Endothelial cell of umbilical vein (primary cell): ENCODE data around the gene WFIKKN1. TPM values are rescaled to one million over a fixed set of nuclear protein-coding genes. Genes with fewer than 3 reads are reported as not detected.

Experiments
- BruUV-seq: library from RNA; stranded (reverse); fragments of 400-500 nt; replicated peaks from 2 replicates; lab custom pipeline; 2021; lab: Mats Ljungman, UMichigan
- CTCF ChIA-PET: fragments of 300-600, 350-600 bp; sonication (Branson Sonifier 250); formaldehyde crosslinking; loops from one replicate; lab custom pipeline; 2021; ENCODE audit warnings: antibody characterized with exemption, inconsistent platforms; lab: Charles Lee
- POLR2A ChIA-PET: fragments of 300-600, 350-600 bp; sonication (Branson Sonifier 250); formaldehyde crosslinking; loops from one replicate; lab custom pipeline; 2021; ENCODE audit warnings: antibody characterized with exemption, inconsistent platforms; lab: Charles Lee
- DNase-seq: peaks from one replicate; pipeline ENCODE4 v3.0.0-alpha.2; 2011; ENCODE audit warnings: low read depth, low spot score
- FAIRE-seq: peaks from 2 replicates; lab custom pipeline; 2011; peaks lifted over from hg19 to GRCh38; lab: Jason Lieb, UNC
- H2AFZ ChIP-seq: 2 replicates; pipeline ENCODE4 v1.6.0; 2012; ENCODE audit warnings: low read depth, low read length, control low read depth, inconsistent platforms
- H3K27ac ChIP-seq: 2 replicates; pipeline ENCODE4 v1.5.1; 2011; ENCODE audit warnings: low read depth, mild to moderate bottlenecking, control low read depth, low read length, moderate library complexity; ENCODE audit not compliant: insufficient read depth
- H3K27me3 ChIP-seq, 2 experiments: 2 replicates each; pipeline versions ENCODE4 v1.6.0 to v1.6.1; 2011; ENCODE audit warnings: low read length in 2 of 2, mixed read lengths in 1 of 2; ENCODE audit not compliant: control insufficient read depth in 2 of 2, insufficient read depth in 2 of 2
- H3K36me3 ChIP-seq, 2 experiments: 2 replicates in 1 of 2; 3 replicates in 1 of 2; pipeline ENCODE4 v1.5.1; 2011; ENCODE audit warnings: low read length in 2 of 2, mild to moderate bottlenecking in 1 of 2, moderate library complexity in 1 of 2; ENCODE audit not compliant: control insufficient read depth in 2 of 2, insufficient read depth in 2 of 2; ENCODE audit errors: extremely low read depth in 1 of 2
- H3K4me1 ChIP-seq: 3 replicates; pipeline ENCODE4 v1.5.1; 2011; ENCODE audit warnings: mild to moderate bottlenecking, low read length; ENCODE audit not compliant: control insufficient read depth, insufficient read depth; ENCODE audit errors: extremely low read depth
- H3K4me2 ChIP-seq: 2 replicates; pipeline ENCODE4 v1.6.1; 2011; ENCODE audit warnings: low read length, control low read depth, mixed read lengths; ENCODE audit not compliant: insufficient read depth
- H3K4me3 ChIP-seq, 3 experiments: fragments of 200-600 bp in 1 of 3; sonication (generic), shearing (Covaris generic) in 1 of 3; replicated peaks in 1 of 3; 2 replicates each; pipeline ENCODE4 v1.5.1; 2011 to 2016; ENCODE audit warnings: control low read depth in 3 of 3, low read length in 3 of 3, mild to moderate bottlenecking in 2 of 3, inconsistent platforms in 1 of 3, low read depth in 1 of 3, moderate library complexity in 1 of 3; ENCODE audit not compliant: insufficient read depth in 1 of 3
- H3K79me2 ChIP-seq: 2 replicates; pipeline ENCODE4 v1.6.0; 2012; ENCODE audit warnings: low read length, inconsistent platforms; ENCODE audit not compliant: control insufficient read depth, insufficient read depth
- H3K9ac ChIP-seq: replicated peaks from 2 replicates; pipeline ENCODE3; 2011; ENCODE audit warnings: low read length, control low read depth; ENCODE audit not compliant: insufficient read depth; ENCODE audit errors: extremely low read depth
- H3K9me1 ChIP-seq: replicated peaks from 3 replicates; pipeline ENCODE4 v1.6.0; 2011; ENCODE audit warnings: mild to moderate bottlenecking, low read length; ENCODE audit not compliant: control insufficient read depth, insufficient read depth; ENCODE audit errors: extremely low read depth
- H3K9me3 ChIP-seq: replicated peaks from 2 replicates; pipeline ENCODE4 v1.5.1; 2012; ENCODE audit warnings: low read length, inconsistent platforms; ENCODE audit not compliant: control insufficient read depth, insufficient read depth
- H4K20me1 ChIP-seq: replicated peaks from 2 replicates; pipeline ENCODE3; 2011; ENCODE audit warnings: mild to moderate bottlenecking, low read length; ENCODE audit not compliant: control insufficient read depth, insufficient read depth; ENCODE audit errors: extremely low read depth
- EZH2 ChIP-seq: IDR thresholded peaks from 2 replicates; pipeline ENCODE4 v1.6.1; 2012; ENCODE audit warnings: borderline replicate concordance, low read depth, mild to moderate bottlenecking, moderate library complexity, low read length, inconsistent platforms; ENCODE audit not compliant: severe bottlenecking
- FOS ChIP-seq: IDR thresholded peaks from 2 replicates; pipeline ENCODE4 v1.6.1; 2011; ENCODE audit warnings: mild to moderate bottlenecking, low read length, moderate library complexity, borderline replicate concordance; ENCODE audit not compliant: insufficient read depth
- GATA2 ChIP-seq: IDR thresholded peaks from 2 replicates; pipeline ENCODE4 v1.7.0; 2011; ENCODE audit warnings: low read depth, mild to moderate bottlenecking, moderate library complexity, mixed read lengths, low read length; ENCODE audit not compliant: insufficient read length, insufficient read depth
- JUN ChIP-seq: IDR thresholded peaks from 2 replicates; pipeline ENCODE4 v1.6.1; 2011; ENCODE audit warnings: borderline replicate concordance, low read depth; ENCODE audit not compliant: insufficient read length, insufficient read depth
- MYC ChIP-seq: IDR thresholded peaks from one replicate; pipeline ENCODE4 v1.6.1; 2011; ENCODE audit warnings: mild to moderate bottlenecking, low read depth, low read length
- POLR2A ChIP-seq: IDR thresholded peaks from 2 replicates; pipeline ENCODE4 v1.6.1; 2012; ENCODE audit warnings: low read depth, mild to moderate bottlenecking, control low read depth, low read length
- POLR2AphosphoS5 ChIP-seq: IDR thresholded peaks from 2 replicates; pipeline ENCODE4 v1.6.1; 2012; ENCODE audit warnings: low read depth, mild to moderate bottlenecking, control low read depth, low read length, moderate library complexity; ENCODE audit not compliant: insufficient read depth
- dilution Hi-C: fragments of 300-500 bp; cut with MboI; formaldehyde crosslinking; loops from one replicate; pipeline ENCODE4 v1.15.0; 2019; ENCODE audit warnings: low sequenced_read_pairs; ENCODE audit not compliant: extremely low pct_ligation_motif_present
- intact Hi-C: fragments of 100-400 bp; cut with micrococcal nuclease; formaldehyde crosslinking; loops from one replicate; pipeline ENCODE4 v1.10.0; 2022
- polyA plus RNA-seq, 4 experiments: library from polyadenylated mRNA; depleted of rRNA in 3 of 4; stranded (reverse) in 3 of 4; unstranded in 1 of 4; fragments of >200 nt; gene quantifications; 2 replicates each; pipeline versions ENCODE4 v1.2.1 to v1.2.3, GENCODE V29; 2011 to 2012; ENCODE audit warnings: missing spikeins in 1 of 4
- total RNA-seq: library from RNA; stranded (reverse); gene quantifications from 2 replicates; pipeline ENCODE4 v1.2.3, GENCODE V29; 2021
- TF ChIP-seq, protein P1 (sequence below), 2 donors: IDR thresholded peaks; 1 replicate in 1 of 2; 2 replicates in 1 of 2; pipeline ENCODE4 v1.5.1; 2011; ENCODE audit warnings: low read length in 2 of 2, mild to moderate bottlenecking in 2 of 2, moderate library complexity in 2 of 2, control low read depth in 1 of 2, inconsistent platforms in 1 of 2, low read depth in 1 of 2; ENCODE audit not compliant: insufficient read depth in 1 of 2; ENCODE audit errors: extremely low read depth in 1 of 2
- TF ChIP-seq, protein P2 (sequence below): IDR thresholded peaks from 2 replicates; pipeline ENCODE4 v1.6.1; 2011; ENCODE audit not compliant: insufficient read depth, insufficient read length

WFIKKN1 gene
- total and polyA plus RNA-seq, 2 donors (not counting 3 experiments of a cell fraction or from before 2014, with no cell fraction given) = 0.06 to 0.40 TPM

DNA sequence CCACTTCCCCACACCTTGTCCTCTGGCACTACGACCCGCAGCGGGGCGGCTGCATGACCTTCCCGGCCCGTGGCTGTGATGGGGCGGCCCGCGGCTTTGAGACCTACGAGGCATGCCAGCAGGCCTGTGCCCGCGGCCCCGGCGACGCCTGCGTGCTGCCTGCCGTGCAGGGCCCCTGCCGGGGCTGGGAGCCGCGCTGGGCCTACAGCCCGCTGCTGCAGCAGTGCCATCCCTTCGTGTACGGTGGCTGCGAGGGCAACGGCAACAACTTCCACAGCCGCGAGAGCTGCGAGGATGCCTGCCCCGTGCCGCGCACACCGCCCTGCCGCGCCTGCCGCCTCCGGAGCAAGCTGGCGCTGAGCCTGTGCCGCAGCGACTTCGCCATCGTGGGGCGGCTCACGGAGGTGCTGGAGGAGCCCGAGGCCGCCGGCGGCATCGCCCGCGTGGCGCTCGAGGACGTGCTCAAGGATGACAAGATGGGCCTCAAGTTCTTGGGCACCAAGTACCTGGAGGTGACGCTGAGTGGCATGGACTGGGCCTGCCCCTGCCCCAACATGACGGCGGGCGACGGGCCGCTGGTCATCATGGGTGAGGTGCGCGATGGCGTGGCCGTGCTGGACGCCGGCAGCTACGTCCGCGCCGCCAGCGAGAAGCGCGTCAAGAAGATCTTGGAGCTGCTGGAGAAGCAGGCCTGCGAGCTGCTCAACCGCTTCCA is 2.7 kb downstream of the WFIKKN1 start:
- ChIA-PET CTCF (no interaction called here), POLR2A (no interaction called here)
- no peak overlapping the region for H2AFZ ChIP-seq
- no peaks in the 10 kb centered on the region for H4K20me1 ChIP-seq
- FAIRE-seq = no peak
- peaks cover 8% of the 10 kb centered on the region for H3K79me2 ChIP-seq
- intact Hi-C loops (no loop called here), dilution Hi-C loops (no loop called here)
- H3K9me1 ChIP-seq = no peaks in the 10 kb centered on the region
- H3K27me3 ChIP-seq = no peaks in the 10 kb centered on the region
- H3K36me3 ChIP-seq = no peaks in the 10 kb centered on the region
- H3K9me3 ChIP-seq = no peaks in the 10 kb centered on the region
- no TSS peak for BruUV-seq
- H3K9ac ChIP-seq = no peak overlapping the region
- H3K27ac ChIP-seq = no peak overlapping the region
- H3K4me2 ChIP-seq = no peak overlapping the region
- TF ChIP-seq POLR2AphosphoS5 (no peak), FOS (no peak), GATA2 (no peak), EZH2 (no peak), JUN (no peak), MYC (no peak), POLR2A (no peak)
- TF ChIP-seq, protein P1, sequence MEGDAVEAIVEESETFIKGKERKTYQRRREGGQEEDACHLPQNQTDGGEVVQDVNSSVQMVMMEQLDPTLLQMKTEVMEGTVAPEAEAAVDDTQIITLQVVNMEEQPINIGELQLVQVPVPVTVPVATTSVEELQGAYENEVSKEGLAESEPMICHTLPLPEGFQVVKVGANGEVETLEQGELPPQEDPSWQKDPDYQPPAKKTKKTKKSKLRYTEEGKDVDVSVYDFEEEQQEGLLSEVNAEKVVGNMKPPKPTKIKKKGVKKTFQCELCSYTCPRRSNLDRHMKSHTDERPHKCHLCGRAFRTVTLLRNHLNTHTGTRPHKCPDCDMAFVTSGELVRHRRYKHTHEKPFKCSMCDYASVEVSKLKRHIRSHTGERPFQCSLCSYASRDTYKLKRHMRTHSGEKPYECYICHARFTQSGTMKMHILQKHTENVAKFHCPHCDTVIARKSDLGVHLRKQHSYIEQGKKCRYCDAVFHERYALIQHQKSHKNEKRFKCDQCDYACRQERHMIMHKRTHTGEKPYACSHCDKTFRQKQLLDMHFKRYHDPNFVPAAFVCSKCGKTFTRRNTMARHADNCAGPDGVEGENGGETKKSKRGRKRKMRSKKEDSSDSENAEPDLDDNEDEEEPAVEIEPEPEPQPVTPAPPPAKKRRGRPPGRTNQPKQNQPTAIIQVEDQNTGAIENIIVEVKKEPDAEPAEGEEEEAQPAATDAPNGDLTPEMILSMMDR (IDR thresholded peaks at IDR 0.05; ENCODE audit: extremely low read depth in 1 of 2, insufficient read depth in 1 of 2, low read depth in 1 of 2, low read length in 2 of 2) = no peak
- TF ChIP-seq, protein P2, sequence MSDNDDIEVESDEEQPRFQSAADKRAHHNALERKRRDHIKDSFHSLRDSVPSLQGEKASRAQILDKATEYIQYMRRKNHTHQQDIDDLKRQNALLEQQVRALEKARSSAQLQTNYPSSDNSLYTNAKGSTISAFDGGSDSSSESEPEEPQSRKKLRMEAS = no peak
- DNase-seq = no peak
- no peak overlapping the region for H3K4me3 ChIP-seq
- H3K4me1 ChIP-seq = peaks cover 4% of the 10 kb centered on the region
